GM12878 (cell line): ENCODE data around the gene TADA2A. TPM values are rescaled to one million over a fixed set of nuclear protein-coding genes. Genes with fewer than 3 reads are reported as not detected.

Experiments
- ATAC-seq: fragments of 200-7000 bp; cut with Tn5 transposase; 3 replicates; pipeline ENCODE4 v1.9.1; 2020; ENCODE audit warnings: mild to moderate bottlenecking, moderate library complexity
- BruUV-seq: library from RNA; stranded (reverse); fragments of 400-500 nt; replicated peaks from 2 replicates; lab custom pipeline; 2021; lab: Mats Ljungman, UMichigan
- CTCF ChIA-PET: fragments of 300-600 bp; sonication (Branson Sonifier 250); formaldehyde crosslinking; extraction: SDS; loops from one replicate; lab custom pipeline; 2021; ENCODE audit warnings: inconsistent platforms; lab: Yijun Ruan, JAX
- POLR2A ChIA-PET: fragments of 350-600 bp; formaldehyde crosslinking; extraction: SDS; loops from one replicate; lab custom pipeline; 2021; ENCODE audit warnings: inconsistent platforms; lab: Charles Lee
- RAD21 ChIA-PET: fragments of 300-600 bp; sonication (Branson Sonifier 250); formaldehyde crosslinking; loops from one replicate; lab custom pipeline; 2023; ENCODE audit warnings: antibody characterized with exemption; ENCODE audit not compliant: unreplicated experiment; lab: Charles Lee
- SMC1A ChIA-PET: fragments of 300-600 bp; sonication (Branson Sonifier 250); formaldehyde crosslinking; loops from one replicate; lab custom pipeline; 2023; ENCODE audit not compliant: unreplicated experiment, uncharacterized antibody; lab: Charles Lee
- DNase-seq: peaks from one replicate; pipeline ENCODE4 v3.0.0-alpha.2; 2011; ENCODE audit warnings: low read depth, low spot score
- FAIRE-seq: peaks from 3 replicates; lab custom pipeline; 2011; peaks lifted over from hg19 to GRCh38; lab: Jason Lieb, UNC
- H2AFZ ChIP-seq: 2 replicates; pipeline ENCODE4 v1.6.0; 2011; ENCODE audit warnings: low read depth, low read length, control low read depth; ENCODE audit not compliant: control insufficient read depth
- H3K27ac ChIP-seq: 2 replicates; pipeline ENCODE4 v1.5.1; 2011; ENCODE audit warnings: control low read depth; ENCODE audit not compliant: control insufficient read depth, insufficient read depth
- H3K27me3 ChIP-seq, 2 experiments: replicated peaks in 1 of 2; 2 replicates each; pipeline versions ENCODE4 v1.6.0 to v1.6.1; 2011; ENCODE audit warnings: low read length in 1 of 2; ENCODE audit not compliant: control insufficient read depth in 2 of 2, insufficient read depth in 2 of 2
- H3K36me3 ChIP-seq, 2 experiments: 2 replicates each; pipeline ENCODE4 v1.5.1; 2011; ENCODE audit warnings: low read length in 1 of 2; ENCODE audit not compliant: control insufficient read depth in 2 of 2, insufficient read depth in 2 of 2
- H3K4me1 ChIP-seq: 2 replicates; pipeline ENCODE4 v1.6.1; 2011; ENCODE audit warnings: mild to moderate bottlenecking, low read length, moderate library complexity, mixed read lengths; ENCODE audit not compliant: control insufficient read depth, insufficient read depth
- H3K4me2 ChIP-seq: 2 replicates; pipeline ENCODE4 v1.6.0; 2011; ENCODE audit warnings: control low read depth; ENCODE audit not compliant: control insufficient read depth, insufficient read depth
- H3K4me3 ChIP-seq: fragments of 200-600 bp; sonication (generic); 2 replicates; pipeline ENCODE4 v1.5.1; 2016
- H3K79me2 ChIP-seq: 2 replicates; pipeline ENCODE4 v1.6.0; 2011; ENCODE audit warnings: low read length; ENCODE audit not compliant: control insufficient read depth, insufficient read depth
- H3K9ac ChIP-seq: 2 replicates; pipeline ENCODE4 v1.8.0; 2011; ENCODE audit warnings: low read length, control low read depth, mixed read lengths; ENCODE audit not compliant: control insufficient read depth, insufficient read depth
- H3K9me3 ChIP-seq: replicated peaks from 3 replicates; pipeline ENCODE4 v1.5.1; 2011; ENCODE audit warnings: mild to moderate bottlenecking, low read length; ENCODE audit not compliant: control insufficient read depth, insufficient read depth
- H4K20me1 ChIP-seq: 2 replicates; pipeline ENCODE4 v1.6.0; 2011; ENCODE audit not compliant: control insufficient read depth, insufficient read depth
- CBFB ChIP-seq: IDR thresholded peaks from 2 replicates; pipeline ENCODE4 v1.6.1; 2016; ENCODE audit warnings: antibody characterized with exemption, low read depth
- CBX5 ChIP-seq: sonication (generic); IDR thresholded peaks from 2 replicates; pipeline ENCODE4 v1.6.1; 2016; ENCODE audit warnings: low read depth, moderate library complexity, mild to moderate bottlenecking, inconsistent platforms
- FOXK2 ChIP-seq: fragments of 450-650 bp; IDR thresholded peaks from 2 replicates; pipeline ENCODE4 v1.6.1; 2017; ENCODE audit warnings: mild to moderate bottlenecking, moderate library complexity
- JUND ChIP-seq: IDR thresholded peaks from 2 replicates; pipeline ENCODE4 v1.6.1; 2012; ENCODE audit warnings: low read depth, mild to moderate bottlenecking, low read length, improper control_type of control experiment, moderate library complexity
- MYC ChIP-seq: IDR thresholded peaks from 2 replicates; pipeline ENCODE4 v1.6.1; 2011; ENCODE audit warnings: mild to moderate bottlenecking, low read length, moderate library complexity, inconsistent platforms; ENCODE audit not compliant: insufficient read depth, insufficient replicate concordance, insufficient read length, severe bottlenecking
- NBN ChIP-seq: fragments of 450-650 bp; IDR thresholded peaks from 2 replicates; pipeline ENCODE4 v1.6.1; 2016
- PAX5 ChIP-seq: IDR thresholded peaks from 2 replicates; pipeline ENCODE4 v1.6.1; 2011; ENCODE audit warnings: low read depth, low read length, borderline replicate concordance
- PML ChIP-seq: IDR thresholded peaks from 2 replicates; pipeline ENCODE4 v1.6.1; 2012; ENCODE audit warnings: low read length, inconsistent platforms
- RFX5 ChIP-seq: IDR thresholded peaks from 2 replicates; pipeline ENCODE4 v1.6.1; 2011; ENCODE audit warnings: low read depth, low read length, improper control_type of control experiment
- SIX5 ChIP-seq: IDR thresholded peaks from 2 replicates; pipeline ENCODE4 v1.6.1; 2011; ENCODE audit warnings: mild to moderate bottlenecking, low read depth, low read length, moderate library complexity; ENCODE audit not compliant: severe bottlenecking
- SP1 ChIP-seq: IDR thresholded peaks from one replicate; pipeline ENCODE4 v1.6.1; 2011; ENCODE audit warnings: low read depth, low read length
- SREBF1 ChIP-seq: IDR thresholded peaks from 2 replicates; pipeline ENCODE4 v1.6.1; 2012; ENCODE audit warnings: mild to moderate bottlenecking, low read length
- ZBTB40 ChIP-seq: fragments of 450-650 bp; IDR thresholded peaks from 2 replicates; pipeline ENCODE4 v1.6.1; 2016; ENCODE audit warnings: mild to moderate bottlenecking, moderate library complexity, borderline replicate concordance
- ZSCAN29 ChIP-seq: fragments of 450-650 bp; IDR thresholded peaks from 2 replicates; pipeline ENCODE4 v1.6.1; 2017; ENCODE audit warnings: mild to moderate bottlenecking, moderate library complexity
- WGBS: methylation state at CpG from one replicate; pipeline ENCODE4 v1.1.6; 2016; ENCODE audit warnings: low lambda C conversion rate; ENCODE audit not compliant: insufficient replicate concordance, insufficient coverage; ENCODE audit errors: missing lambda C conversion rate; 5-methylcytosine and 5-hydroxymethylcytosine counted together
- in situ Hi-C: fragments of 300-500 bp; cut with MboI; formaldehyde crosslinking; loops from 9 replicates; pipeline ENCODE4 v1.14.3; 2018; ENCODE audit warnings: mixed read lengths
- intact Hi-C: fragments of 100-400 bp; cut with micrococcal nuclease; formaldehyde crosslinking; loops from one replicate; pipeline ENCODE4 v1.14.2; 2022; ENCODE audit not compliant: unreplicated experiment
- polyA plus RNA-seq, 11 experiments: library from polyadenylated mRNA; depleted of rRNA in 4 of 11; unstranded in 6 of 11; stranded (reverse) in 5 of 11; fragments of >200 nt; fragmentation: Nextera tagmentation in 4 of 11; fragmentation: Illumina TruSeq in 1 of 11; extraction: Ambion mirVana in 4 of 11; extraction: Trizol in 1 of 11; gene quantifications; 1 replicate in 1 of 11; 2 replicates in 10 of 11; pipeline versions ENCODE4 v1.2.1 to v1.2.3, GENCODE V29; 2011 to 2016; ENCODE audit warnings: inconsistent platforms in 2 of 11, missing spikeins in 2 of 11, low read depth in 1 of 11
- total RNA-seq, 4 experiments: library from RNA; depleted of rRNA in 3 of 4; stranded (reverse); fragments of >200 nt in 3 of 4; fragmentation: Illumina TruSeq in 1 of 4; extraction: Trizol in 1 of 4; gene quantifications; 2 replicates each; pipeline versions ENCODE4 v1.2.1 to v1.2.3, GENCODE V29; 2013 to 2021

TADA2A gene
- total and polyA plus RNA-seq, 10 of the 15 experiments (the other 5 are each of a cell fraction or from before 2014, with no cell fraction given), result 19.6 to 43.8 (median 34.1) TPM

- no peak for FAIRE-seq
Measured at GRCh38 chr17:37494971-37495370, 88.3 kb downstream of the TADA2A start.

More at GRCh38 chr17:37494971-37495370, 88.3 kb downstream of the TADA2A start:
- DNase-seq (no peak), ATAC-seq (no peak)
- ChIA-PET CTCF (no interaction called here), POLR2A (interaction anchor here (0.5 kb wide), 1 partner anchor 60 kb away, joined by 3 read pairs; no protein-coding TSS in a partner anchor), SMC1A (interaction anchor here (0.7 to 1.1 kb wide), 3 partner anchors 9 to 155 kb away, joined by 3 to 4 read pairs (median 3); no protein-coding TSS in a partner anchor), RAD21 (no interaction called here)
- Histone ChIP-seq H3K27ac (no peak overlapping the region), H3K36me3 (no peaks in the 10 kb centered on the region), H3K9me3 (no peaks in the 10 kb centered on the region), H3K27me3 (no peaks in the 10 kb centered on the region), H3K9ac (no peak overlapping the region), H4K20me1 (no peaks in the 10 kb centered on the region), H3K4me3 (no peak overlapping the region), H2AFZ (no peak overlapping the region), H3K4me1 (peaks cover 3% of the 10 kb centered on the region; the same call in 1 of the 2 replicates)
- in situ Hi-C loops, result no loop called here
- TF ChIP-seq PAX5 (no peak), CBFB (no peak), NBN (no peak), ZSCAN29 (no peak), PML (no peak), JUND (no peak), MYC (no peak), SP1 (no peak), CBX5 (no peak), ZBTB40 (no peak), SREBF1 (no peak), FOXK2 (no peak), RFX5 (no peak), SIX5 (no peak)
- TF ChIP-seq, all 136 proteins: peak for 0
- peaks cover 13% of the 10 kb centered on the region for H3K79me2 ChIP-seq
- BruUV-seq, result no TSS peak
- WGBS, result 68% methylated on average over 7 of the region's 8 CpGs
- intact Hi-C loops, result loop anchor here (5.0 kb wide), 1 partner anchor 88 kb away; the partner anchor contains the start of genes ACACA and TADA2A
- H3K4me2 ChIP-seq, result no peak overlapping the region
